HG03159 (cell line): ENCODE measurements around the gene C1orf35.

Experiments
- ATAC-seq: cut with Tn5 transposase; IDR thresholded peaks from one replicate; pipeline ENCODE4 v1.9.1; 2021; ENCODE audit warnings: mild to moderate bottlenecking, moderate library complexity; ENCODE audit not compliant: unreplicated experiment

The C1orf35 gene

GRCh38 chr1:228102791-228103620 lies at the start of gene C1orf35:
Gene C1orf35, minus strand, starts transcription at chr1:228103325. Its CDS starts 98 bp downstream, at chr1:228103227.
- ATAC-seq: peak; percentile 71

DNA sequence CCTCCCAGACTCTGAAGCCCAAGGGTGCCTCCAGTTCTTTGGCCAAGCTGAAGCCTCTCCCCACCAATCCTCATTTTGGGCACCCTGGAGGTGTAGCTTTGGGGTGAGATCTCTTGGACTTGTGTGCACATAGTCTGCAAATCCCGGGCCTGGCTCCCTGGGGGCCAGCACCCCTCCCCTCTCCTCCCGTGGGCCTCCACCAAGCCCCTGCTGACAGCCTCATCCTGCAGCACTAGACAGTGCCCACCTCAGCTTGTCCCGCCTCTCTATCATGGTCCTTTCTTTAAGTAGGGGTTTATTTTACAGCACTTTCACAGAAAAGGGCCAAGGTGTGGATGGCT lies 49.8 kb upstream of the C1orf35 start:
- ATAC-seq: no peak

- no peak for ATAC-seq
Observed at GRCh38 chr1:228152097-228152917, 49.2 kb upstream of the C1orf35 start.

- ATAC-seq: no peak
Observed at GRCh38 chr1:228151180-228151925, 48.2 kb upstream of the C1orf35 start.

DNA sequence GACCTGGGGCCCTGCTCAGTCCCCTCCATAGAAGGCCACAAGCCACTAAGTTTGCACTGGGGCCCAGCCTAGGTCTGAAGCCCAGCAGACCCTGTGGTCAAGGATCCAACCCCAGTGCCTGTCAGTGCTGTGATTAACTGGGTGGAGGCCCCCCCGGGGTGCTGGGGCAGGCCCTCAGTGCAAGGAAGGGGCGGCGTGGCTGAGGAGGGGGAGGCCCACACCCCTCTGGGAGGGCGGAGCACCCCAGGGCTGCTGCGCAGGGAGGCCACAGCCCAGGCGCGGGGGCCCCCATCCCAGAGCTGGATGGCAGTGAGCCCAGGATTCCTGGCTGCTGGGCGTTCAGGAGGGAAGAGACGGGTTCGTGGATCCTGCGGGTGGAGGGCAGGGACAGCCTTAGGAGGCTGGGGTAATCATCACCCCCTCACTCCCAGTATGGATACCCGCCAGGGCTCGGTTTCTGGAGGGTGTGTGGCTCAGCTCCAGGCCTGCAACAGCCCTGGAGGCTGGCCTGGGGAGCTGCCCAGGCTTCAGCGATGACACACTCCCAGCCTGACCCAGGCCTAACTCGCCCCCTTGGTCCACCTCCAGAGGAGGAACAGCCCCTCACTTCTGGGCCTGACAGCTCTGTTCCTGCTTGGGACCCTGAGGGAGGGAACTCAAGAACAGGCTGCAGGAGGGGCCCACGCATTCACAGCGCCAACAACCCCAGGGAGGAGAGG lies 47.5 kb upstream of the C1orf35 start:
- no peak for ATAC-seq

DNA sequence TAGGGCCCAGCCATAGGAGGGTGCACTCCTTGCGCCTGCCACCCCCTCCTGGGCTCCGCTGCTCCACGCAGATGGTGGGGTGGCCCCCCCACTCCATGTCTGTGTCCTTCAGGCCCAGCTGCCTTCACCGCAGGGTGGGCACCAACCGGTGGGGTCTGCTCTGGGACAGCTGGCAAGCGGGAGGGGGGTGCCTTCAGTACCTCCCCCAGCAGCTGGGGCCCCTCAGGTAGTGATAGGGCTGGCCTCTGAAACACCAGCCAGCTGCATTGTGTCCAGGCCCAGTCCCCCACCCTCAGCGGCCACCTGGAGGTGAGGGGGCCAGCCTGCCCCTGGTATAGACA lies 47.0 kb upstream of the C1orf35 start:
- no peak for ATAC-seq

DNA sequence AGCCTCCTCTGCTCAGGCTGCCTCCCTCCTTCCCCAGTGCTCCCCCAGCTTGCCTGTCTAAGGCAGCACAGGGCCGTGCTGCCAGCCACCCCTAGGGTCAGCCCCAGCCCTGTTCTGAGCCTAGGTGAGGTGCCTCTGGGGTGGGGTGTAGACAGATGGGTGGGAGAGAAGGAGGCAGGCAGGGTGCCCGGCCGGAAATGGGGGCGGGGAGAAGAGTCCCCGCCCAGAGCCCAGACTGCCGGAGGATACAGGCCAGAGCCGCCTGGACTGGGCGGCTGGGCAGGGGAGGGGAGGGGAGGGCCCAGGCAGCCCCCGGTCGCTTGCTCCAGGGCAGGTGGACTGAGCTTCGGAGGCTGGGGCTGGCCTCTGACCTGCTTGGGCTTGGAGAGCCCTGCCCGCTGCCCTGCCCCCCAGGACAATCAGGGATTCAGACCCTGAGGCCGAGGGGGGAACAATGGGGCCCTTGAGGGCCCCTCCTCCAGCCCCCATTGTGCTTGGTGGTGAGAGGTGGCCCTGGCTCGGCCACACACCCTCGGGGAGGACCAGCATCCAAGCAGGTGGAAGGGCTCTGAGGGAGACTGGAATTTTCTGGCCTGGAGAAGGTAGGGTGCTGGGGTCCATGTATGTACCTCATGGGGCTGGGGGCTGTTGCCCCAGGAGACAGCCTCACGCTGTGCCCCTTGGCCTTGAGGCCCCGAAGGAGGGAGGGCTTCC lies 46.4 kb upstream of the C1orf35 start, which contains the start of gene GJC2:
TSS of gene GJC2 (plus strand) at position 525 of the 714 bp plus-strand sequence. CDS start 7,829 bp downstream, outside the sequence.
- ATAC-seq: no peak

- no peak for ATAC-seq
Observed at GRCh38 chr1:228148935-228149405, 45.8 kb upstream of the C1orf35 start.

DNA sequence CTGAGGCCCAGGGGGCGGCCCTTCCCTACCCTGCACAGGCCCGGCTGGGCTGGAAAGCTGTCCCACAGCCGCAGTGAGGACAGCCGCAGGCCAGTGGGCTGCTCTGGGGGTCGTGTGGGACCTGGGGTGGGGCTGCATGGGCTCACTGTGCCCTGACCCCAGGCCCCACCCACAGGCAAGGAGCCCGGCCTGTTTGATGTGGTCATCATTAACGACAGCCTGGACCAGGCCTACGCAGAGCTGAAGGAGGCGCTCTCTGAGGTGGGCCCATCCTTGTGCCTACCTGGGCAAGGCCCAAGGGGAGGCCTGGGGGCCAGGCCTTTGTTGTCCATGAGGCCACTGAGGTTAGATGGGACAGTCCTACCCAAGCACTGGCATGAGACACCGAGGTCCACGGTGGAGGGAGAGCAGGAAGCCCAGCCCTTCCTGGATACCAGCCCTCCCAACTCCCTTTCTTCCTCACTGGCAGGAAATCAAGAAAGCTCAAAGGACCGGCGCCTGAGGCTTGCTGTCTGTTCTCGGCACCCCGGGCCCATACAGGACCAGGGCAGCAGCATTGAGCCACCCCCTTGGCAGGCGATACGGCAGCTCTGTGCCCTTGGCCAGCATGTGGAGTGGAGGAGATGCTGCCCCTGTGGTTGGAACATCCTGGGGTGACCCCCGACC lies 45.2 kb upstream of the C1orf35 start:
- ATAC-seq: no peak

DNA sequence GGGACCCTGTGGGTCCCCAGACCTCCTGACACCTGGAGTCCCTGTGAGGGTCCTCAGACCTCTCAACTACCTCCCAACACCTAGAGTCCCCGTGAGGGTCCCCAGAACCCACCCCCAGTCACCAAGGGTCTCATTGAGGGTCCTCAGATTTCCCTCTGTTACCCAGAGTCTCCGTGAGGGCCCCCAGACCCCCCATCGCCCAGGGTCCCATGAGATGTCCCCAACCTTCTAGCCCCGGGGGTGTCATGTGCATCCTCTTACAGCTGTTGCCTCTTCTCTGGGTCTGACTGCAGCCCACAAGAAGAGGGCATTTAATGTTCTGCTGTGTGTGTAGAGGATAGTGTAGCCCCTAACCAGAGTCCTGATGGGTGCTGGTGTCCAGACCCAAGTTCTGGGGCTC lies 44.6 kb upstream of the C1orf35 start:
- no peak for ATAC-seq

DNA sequence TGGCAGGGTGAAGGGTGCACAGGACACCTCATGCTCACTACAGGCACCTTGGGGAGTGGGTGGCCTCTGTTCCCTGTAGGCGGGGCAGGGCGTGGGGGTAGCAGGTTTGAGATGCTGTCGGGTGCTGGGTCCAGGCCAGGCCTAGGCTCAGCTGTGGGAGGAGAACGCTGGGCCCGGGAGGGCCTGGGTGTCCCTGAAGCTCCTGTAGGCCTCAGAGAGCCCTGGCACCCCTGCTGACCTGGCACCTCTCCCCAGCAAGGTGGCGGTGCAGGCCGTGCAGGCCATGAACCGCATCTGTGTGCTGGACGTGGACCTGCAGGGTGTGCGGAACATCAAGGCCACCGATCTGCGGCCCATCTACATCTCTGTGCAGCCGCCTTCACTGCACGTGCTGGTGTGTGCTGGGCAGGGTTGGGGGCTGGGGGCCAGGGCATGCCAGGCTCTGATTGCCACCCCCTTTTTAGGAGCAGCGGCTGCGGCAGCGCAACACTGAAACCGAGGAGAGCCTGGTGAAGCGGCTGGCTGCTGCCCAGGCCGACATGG lies 44.1 kb upstream of the C1orf35 start:
- ATAC-seq: no peak

DNA sequence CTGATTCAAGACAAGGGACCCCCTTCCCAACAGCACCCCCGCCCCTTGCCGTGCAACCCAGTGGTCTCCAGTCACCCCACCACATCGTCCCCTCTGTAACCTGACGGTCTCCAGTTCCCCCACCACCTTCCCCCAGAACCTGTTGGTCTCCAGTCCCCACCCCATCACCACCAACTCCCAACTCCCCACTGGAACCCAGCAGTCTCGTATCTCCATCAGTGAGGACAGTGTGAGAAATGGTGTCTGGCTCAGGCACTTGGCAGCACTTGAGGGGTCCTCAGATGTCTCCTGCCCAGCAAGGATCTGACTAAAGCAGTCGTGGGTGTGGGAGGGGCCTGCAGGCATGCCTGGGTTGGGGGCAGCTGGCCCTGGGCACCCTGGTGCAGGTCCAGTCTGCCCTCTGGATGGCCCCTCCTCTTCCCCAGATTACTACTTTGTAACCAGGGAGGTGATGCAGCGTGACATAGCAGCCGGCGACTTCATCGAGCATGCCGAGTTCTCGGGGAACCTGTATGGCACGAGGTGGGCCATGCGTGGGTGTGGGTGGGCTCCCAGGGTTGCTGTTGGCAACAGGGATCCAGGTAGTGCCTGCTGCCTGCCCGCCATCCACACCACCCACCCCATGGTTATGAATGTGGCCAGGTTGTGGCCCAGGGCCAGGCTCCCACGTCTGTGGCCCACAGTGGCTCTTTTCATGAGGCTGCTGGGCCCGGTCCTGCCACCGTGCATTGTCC lies 43.5 kb upstream of the C1orf35 start:
- ATAC-seq: no peak

GRCh38 chr1:228145463-228146416 lies 42.6 kb upstream of the C1orf35 start:
- no peak for ATAC-seq

GRCh38 chr1:228144993-228145343 lies 41.8 kb upstream of the C1orf35 start:
- ATAC-seq: no peak

DNA sequence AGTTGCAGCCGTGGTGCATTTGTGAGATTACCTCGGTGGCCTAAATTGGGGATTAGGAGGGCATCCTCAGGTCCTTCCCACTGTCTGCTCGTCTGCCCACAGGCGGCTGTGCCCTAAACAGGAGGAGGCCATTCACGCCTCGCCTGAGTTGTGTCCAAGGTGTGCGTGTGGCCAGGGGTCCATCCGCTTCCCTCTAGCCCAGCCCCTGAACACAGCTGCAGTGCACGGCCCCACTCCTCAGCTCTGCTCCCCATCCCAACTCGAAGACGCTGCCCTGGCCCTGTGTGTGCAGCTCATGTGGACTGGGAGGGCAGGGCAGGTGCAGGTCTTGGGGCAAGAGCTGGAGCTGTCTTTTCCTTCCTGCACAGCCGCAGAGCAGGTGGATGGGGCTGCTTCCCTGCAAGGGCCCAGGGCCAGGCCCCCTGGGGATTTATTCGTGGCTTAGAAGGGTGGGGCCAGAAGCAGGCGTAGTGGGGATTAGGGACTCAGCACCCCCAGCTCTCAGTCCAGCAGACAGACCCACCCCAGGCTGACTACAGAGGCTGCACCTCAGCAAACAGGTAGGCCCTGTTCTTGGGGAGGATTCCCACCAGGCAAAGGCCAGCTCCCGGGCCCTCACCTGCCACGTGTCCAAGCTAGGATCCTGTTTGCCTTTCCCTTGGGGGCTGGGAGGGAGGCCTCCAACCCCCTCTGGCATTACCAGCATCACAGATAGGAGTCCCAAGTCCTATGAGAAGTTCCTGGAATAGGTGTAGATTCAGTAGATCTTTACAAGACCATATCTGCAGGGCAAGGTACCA lies 41.3 kb upstream of the C1orf35 start:
- no peak for ATAC-seq

GRCh38 chr1:228143480-228144192 lies 40.5 kb upstream of the C1orf35 start:
- no peak for ATAC-seq
